ENCODE results near the gene TMEM87B. TPM values are rescaled to one million over a fixed set of nuclear protein-coding genes. Genes with fewer than 3 reads are reported as not detected.
"Not testable (repeated sequence)": the region's sequence is repeated elsewhere in the genome, so short reads cannot be mapped to it uniquely, and the experiment has no call there.

The TMEM87B gene
- polyA plus RNA-seq, 4 donors = 22.4 to 28.2 (median 22.9) TPM

- DNase-seq (ENCODE audit: low read depth in 4 of 4, low spot score in 3 of 4) = no peak
Observed at GRCh38 chr2:112032689-112033465, 22.2 kb upstream of the TMEM87B start.

- DNase-seq (ENCODE audit: low read depth in 4 of 4, low spot score in 3 of 4) = no peak
Observed at GRCh38 chr2:112033600-112033999, 21.5 kb upstream of the TMEM87B start.

GRCh38 chr2:112034924-112035323 is 20.1 kb upstream of the TMEM87B start:
- DNase-seq (ENCODE audit: low read depth in 4 of 4, low spot score in 3 of 4) = no peak

GRCh38 chr2:112035786-112036185 is 19.3 kb upstream of the TMEM87B start:
- no peak for DNase-seq (ENCODE audit: low read depth in 4 of 4, low spot score in 3 of 4)

- DNase-seq (ENCODE audit: low read depth in 4 of 4, low spot score in 3 of 4) = not testable (repeated sequence)
Observed at GRCh38 chr2:112039556-112039955, 15.5 kb upstream of the TMEM87B start.

- DNase-seq (ENCODE audit: low read depth in 4 of 4, low spot score in 3 of 4) = not testable (repeated sequence)
Observed at GRCh38 chr2:112040066-112040465, 15.0 kb upstream of the TMEM87B start.

- not testable (repeated sequence) for DNase-seq (ENCODE audit: low read depth in 4 of 4, low spot score in 3 of 4)
Observed at GRCh38 chr2:112041460-112041859, 13.6 kb upstream of the TMEM87B start.

GRCh38 chr2:112045446-112046014 is 9.5 kb upstream of the TMEM87B start:
- no peak for DNase-seq (ENCODE audit: low read depth in 4 of 4, low spot score in 3 of 4)

- no peak for DNase-seq (ENCODE audit: low read depth in 4 of 4, low spot score in 3 of 4)
Observed at GRCh38 chr2:112046231-112046630, 8.8 kb upstream of the TMEM87B start.

- DNase-seq (ENCODE audit: low read depth in 4 of 4, low spot score in 3 of 4) = no peak
Observed at GRCh38 chr2:112047537-112048235, 7.4 kb upstream of the TMEM87B start.

- DNase-seq (ENCODE audit: low read depth in 4 of 4, low spot score in 3 of 4) = no peak
Observed at GRCh38 chr2:112048236-112048592, 6.9 kb upstream of the TMEM87B start.

GRCh38 chr2:112048887-112049286 is 6.2 kb upstream of the TMEM87B start:
- DNase-seq (ENCODE audit: low read depth in 4 of 4, low spot score in 3 of 4) = peak in 3 of 4 donors; percentile 32 to 41 (median 35)

GRCh38 chr2:112050316-112050715 is 4.8 kb upstream of the TMEM87B start:
- no peak for DNase-seq (ENCODE audit: low read depth in 4 of 4, low spot score in 3 of 4)

GRCh38 chr2:112053917-112054846 is 887 bp upstream of the TMEM87B start:
- peak; percentile 83 to 93 (median 86) for DNase-seq (ENCODE audit: low read depth in 4 of 4, low spot score in 3 of 4)

GRCh38 chr2:112055730-112056625 is 909 bp downstream of the TMEM87B start:
- DNase-seq (ENCODE audit: low read depth in 4 of 4, low spot score in 3 of 4) = peak; percentile 53 to 66 (median 62)

- no peak for DNase-seq (ENCODE audit: low read depth in 4 of 4, low spot score in 3 of 4)
Observed at GRCh38 chr2:112056626-112056987, 1.5 kb downstream of the TMEM87B start.

GRCh38 chr2:112059671-112060070 is 4.6 kb downstream of the TMEM87B start:
- no peak for DNase-seq (ENCODE audit: low read depth in 4 of 4, low spot score in 3 of 4)

GRCh38 chr2:112061299-112061698 is 6.2 kb downstream of the TMEM87B start:
- DNase-seq (ENCODE audit: low read depth in 4 of 4, low spot score in 3 of 4) = no peak

GRCh38 chr2:112061840-112062239 is 6.8 kb downstream of the TMEM87B start:
- DNase-seq (ENCODE audit: low read depth in 4 of 4, low spot score in 3 of 4) = no peak

GRCh38 chr2:112062894-112063293 is 7.8 kb downstream of the TMEM87B start:
- no peak for DNase-seq (ENCODE audit: low read depth in 4 of 4, low spot score in 3 of 4)

Data from left renal pelvis (tissue), 4 donors.